CD4-positive, alpha-beta T cell treated with Interleukin-2 at 100 ng/mL for 4 hours (primary cell): ENCODE results near the gene NHSL1.

Experiments used
- DNase-seq: peaks from one replicate; pipeline ENCODE4 v3.0.0-alpha.2; 2020; ENCODE audit warnings: low spot score

Gene NHSL1, protein sequence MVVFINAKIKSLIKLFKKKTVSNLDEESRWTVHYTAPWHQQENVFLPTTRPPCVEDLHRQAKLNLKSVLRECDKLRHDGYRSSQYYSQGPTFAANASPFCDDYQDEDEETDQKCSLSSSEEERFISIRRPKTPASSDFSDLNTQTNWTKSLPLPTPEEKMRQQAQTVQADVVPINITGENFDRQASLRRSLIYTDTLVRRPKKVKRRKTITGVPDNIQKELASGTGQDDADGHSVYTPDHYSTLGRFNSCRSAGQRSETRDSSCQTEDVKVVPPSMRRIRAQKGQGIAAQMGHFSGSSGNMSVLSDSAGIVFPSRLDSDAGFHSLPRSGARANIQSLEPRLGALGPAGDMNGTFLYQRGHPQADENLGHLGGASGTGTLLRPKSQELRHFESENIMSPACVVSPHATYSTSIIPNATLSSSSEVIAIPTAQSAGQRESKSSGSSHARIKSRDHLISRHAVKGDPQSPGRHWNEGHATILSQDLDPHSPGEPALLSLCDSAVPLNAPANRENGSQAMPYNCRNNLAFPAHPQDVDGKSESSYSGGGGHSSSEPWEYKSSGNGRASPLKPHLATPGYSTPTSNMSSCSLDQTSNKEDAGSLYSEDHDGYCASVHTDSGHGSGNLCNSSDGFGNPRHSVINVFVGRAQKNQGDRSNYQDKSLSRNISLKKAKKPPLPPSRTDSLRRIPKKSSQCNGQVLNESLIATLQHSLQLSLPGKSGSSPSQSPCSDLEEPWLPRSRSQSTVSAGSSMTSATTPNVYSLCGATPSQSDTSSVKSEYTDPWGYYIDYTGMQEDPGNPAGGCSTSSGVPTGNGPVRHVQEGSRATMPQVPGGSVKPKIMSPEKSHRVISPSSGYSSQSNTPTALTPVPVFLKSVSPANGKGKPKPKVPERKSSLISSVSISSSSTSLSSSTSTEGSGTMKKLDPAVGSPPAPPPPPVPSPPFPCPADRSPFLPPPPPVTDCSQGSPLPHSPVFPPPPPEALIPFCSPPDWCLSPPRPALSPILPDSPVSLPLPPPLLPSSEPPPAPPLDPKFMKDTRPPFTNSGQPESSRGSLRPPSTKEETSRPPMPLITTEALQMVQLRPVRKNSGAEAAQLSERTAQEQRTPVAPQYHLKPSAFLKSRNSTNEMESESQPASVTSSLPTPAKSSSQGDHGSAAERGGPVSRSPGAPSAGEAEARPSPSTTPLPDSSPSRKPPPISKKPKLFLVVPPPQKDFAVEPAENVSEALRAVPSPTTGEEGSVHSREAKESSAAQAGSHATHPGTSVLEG (N-terminal part only)

DNA sequence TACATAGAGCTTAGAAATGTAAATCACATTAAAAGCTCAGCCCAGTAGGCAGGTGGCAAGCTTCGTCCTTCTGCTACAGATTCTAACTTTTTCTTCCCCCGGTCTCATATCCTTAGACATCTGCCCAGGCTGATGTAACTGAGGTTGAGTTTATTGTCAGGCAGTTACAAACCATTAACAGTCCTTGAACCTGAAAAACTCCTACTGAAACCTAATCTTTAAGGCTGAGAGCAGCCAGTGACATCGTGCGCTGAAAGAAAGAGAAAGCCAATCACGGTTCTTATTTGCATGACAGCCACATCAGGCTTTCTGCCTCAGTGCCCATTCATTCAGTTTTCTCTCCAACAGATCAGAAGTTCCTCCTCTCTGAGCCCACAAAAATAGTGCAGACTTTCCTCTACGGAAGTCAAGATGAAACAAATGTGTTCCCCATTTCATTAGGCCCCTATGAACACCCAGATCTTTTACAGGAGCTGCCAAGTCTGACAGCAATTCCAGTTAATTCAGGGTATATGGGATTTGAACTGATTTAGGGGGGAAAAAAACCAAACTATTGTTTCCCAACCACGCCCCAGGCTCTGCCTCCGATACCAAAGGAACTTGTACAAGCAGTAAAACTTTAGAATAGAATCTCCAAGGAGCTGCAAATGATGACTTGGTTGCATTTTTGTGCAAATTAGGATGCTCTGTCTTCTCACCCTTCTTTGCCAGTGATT, at the start of gene NHSL1:
TSS of gene NHSL1 (minus strand) at position 192 of the 716 bp plus-strand sequence. CDS start 204 bp downstream, outside the sequence.
- DNase-seq: no peak

DNA sequence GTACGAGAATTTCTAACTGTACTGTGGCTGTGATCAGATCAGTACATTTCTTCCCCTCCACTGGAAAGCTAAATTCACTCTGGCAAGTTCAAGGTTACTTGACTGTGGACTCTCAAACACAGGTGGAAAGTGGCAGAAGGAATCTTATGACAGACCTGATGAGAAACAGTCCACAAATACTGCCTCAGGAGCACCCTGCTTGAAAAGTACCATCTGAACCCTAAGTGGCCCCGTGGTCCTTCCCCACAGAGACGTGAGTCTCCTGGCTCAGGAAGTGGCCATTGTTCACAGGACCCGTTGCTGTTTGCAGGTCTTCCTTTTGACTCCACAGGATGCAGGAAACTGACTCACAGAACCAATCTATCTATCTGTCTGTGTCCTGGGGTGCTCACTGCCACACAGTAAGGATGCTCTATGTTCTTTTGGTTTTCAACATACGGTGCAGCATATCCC, 47.5 kb upstream of the NHSL1 start:
- no peak for DNase-seq

DNA sequence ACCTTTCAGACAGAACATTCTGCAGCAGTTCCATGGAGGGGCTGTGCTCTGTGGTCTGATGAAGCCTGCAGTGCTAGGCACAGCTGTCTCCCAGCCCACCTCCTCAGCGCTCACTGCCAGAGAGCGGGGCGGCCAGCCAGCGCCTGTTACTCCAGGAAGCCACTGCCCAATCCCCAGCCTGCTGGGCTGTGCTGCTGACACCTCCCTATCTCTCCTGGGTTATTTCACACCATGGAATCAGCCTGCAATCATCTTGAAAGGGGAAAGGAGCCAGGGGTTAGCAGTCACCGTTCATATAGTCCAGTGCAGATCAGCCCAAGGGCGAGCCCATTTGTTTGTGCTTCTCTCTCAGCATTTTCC, 46.3 kb upstream of the NHSL1 start:
- DNase-seq: no peak

DNA sequence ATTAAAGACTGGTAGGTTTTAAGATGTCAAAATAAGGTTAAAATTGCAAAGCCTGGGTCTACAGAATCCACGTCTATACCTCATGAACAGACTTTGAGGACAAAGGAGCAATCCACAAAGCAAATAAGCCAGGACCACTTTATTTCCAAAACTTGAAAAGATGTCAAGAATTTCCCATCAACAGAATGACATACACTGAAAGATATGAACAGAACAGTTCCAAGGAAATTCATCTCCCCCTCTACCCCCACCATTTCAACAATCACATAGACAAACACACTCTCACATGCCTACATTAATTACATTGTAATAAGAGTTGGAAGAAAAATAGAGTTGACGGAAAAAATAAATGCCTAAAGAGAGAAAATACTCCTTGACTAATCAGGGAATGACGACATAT, 45.2 kb upstream of the NHSL1 start:
- DNase-seq: no peak

DNA sequence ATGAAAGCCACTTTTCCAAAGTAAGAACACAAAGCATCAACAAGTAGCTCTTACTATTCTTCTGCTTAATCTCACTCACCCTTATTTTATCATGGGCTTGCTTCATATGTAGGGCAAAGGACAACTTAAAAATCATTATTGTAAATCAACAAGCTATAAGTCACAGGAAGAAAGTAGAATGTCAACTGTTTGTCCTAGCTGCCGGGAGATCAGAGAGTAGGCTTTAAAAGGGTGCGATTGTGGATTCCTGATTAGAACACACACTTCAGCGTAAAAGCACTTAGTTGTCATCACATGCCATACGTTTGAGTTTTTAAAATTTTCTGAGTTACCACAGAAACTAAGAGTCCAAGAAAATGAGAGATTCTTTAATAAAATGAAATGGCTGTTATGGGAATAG, 44.4 kb upstream of the NHSL1 start:
- DNase-seq: no peak

DNA sequence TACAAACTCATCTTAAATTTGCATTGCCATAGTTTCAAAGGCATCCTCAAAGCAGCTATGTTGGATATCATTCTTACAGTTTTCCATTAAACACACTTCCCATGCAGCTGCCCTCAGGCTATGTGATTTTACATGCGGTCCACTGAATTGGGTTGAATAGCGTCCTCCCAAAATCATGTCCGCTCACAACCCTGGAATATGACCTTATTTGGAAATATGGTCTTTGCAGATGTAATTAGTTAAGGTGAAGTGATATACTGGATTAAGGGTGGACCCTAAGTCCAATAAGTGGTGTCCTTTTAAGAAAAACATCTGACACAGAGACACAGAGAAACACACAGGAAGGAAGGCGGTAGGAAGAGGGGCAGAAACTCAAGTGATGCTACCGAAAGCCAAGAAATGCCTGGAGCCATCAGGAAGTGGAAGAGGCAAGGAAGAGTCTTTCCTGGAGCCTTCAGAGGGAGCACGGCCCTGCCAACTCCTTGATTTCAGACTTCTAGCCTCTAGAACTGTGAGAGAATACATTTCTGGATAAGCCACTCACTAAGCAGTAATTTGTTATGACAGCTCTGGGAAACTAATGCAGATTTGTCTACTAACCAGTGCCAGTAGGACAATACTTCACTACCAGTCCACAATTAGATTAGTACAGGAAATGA, 42.7 kb upstream of the NHSL1 start:
- no peak for DNase-seq

DNA sequence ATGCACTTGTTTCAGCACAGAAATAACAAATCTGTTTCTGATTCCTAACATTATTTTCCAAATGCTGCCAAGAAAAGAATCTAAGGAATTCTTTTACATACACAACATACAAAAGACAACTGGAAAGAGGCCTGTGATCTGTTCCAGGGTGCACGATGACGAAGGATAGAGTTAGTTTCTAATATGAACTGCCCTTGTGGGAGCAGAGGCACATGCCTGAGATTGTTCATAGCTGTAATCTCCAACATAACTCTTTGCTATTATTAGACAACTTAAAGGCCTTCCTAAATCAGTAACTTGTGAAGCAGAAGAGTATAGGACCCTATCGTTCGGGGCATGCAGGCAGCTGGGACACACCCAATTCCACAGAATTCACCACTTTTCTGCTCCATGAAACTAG, 41.2 kb upstream of the NHSL1 start:
- DNase-seq: no peak

DNA sequence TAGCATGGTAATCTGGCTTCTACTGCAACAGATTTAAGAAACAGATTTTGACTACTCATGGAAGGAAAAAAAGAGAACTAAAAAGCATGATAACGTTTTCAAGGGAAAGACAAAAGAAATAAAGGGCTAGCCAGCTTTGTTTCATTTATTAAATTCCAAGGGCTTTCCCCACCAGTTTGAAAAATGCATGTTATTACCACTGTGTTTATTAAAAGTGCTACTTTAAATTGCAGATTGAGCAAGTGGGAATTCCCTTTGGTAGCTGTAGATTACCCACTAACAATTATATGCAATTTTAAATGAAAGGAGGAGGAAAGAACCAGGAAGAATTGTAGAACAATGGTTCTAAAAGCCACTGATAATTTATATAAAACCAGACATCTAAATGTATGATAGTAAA, 40.6 kb upstream of the NHSL1 start:
- DNase-seq: no peak

DNA sequence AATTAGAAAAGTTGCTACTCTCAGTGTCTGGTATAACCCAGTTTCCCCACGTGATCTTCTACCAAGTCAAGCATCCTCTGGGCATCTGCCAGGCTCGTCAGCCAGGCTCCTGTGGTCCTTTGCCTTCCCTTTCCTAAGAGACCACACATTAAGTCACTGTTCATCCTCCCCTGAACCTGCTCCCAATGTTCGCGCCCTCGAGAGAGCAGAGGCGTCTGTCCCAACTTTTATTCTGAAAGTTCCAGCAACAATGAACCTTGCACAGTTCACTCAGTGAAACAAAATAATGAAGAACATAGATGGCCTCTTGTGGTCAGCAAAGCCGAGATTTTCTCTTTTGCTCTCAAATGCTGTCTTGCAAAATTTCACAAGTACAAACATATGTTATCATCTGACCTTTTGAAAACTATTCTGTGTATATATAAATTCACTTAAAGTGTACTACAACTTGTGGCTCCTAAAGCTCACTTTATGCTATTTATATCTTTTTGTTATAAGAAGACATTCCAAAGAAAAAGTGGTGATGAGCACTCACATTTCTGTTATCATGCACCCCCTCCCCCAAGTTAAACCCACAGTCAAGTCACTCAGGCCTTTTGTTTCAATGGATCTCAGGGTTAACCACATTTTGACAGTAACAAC, 39.2 kb upstream of the NHSL1 start:
- no peak for DNase-seq

DNA sequence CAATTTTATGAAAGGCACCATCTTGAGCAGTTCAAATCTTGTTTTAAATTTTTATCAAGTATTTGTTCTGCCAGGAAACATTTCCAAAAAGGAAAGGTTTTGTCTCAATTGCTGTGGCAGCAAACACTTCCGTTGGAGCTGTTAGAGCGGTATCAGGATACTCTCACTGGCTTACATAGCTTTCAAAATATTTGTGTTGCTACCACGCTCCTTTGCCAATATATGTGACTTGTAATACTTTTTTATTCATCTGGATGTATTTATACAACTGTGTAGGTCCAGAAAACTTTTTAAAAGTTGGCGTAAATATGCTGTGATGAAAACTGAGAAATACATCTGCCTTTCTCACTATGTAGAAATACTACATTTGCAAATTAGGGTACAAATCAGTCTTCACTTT, 37.8 kb upstream of the NHSL1 start:
- no peak for DNase-seq

DNA sequence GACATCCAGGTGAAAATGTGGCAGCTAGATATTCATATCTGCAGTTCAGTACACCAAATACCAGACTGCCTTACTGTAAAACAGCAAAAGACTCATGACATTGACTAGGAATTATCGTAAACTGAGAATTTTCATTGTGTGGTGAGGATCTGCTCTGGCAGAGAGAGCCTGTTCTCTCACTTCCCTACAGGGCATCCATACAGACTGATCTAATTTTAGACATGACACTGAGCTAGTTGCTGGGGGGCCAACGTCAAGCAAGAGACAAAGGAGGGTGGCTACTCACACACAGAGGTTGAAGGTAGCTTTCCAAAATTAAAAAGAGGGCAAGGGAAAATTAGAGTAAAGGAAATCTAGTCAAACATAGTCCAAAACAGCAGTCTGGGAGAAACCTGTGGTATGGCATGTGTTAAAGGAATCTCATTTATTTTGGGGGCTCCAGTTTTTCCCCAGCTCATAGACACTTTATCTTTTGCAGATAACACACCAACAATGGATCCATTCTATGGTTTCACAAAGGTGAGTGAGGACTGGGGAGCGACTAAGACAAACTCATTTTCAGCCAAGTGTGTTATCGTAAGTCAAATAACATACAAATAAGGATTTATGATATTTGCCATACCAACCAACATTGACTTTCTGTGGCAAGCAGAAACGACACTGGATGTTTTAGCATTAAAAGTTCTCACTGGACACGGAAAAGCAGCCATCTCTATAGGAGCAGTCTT, 36.6 kb upstream of the NHSL1 start:
- DNase-seq: no peak

DNA sequence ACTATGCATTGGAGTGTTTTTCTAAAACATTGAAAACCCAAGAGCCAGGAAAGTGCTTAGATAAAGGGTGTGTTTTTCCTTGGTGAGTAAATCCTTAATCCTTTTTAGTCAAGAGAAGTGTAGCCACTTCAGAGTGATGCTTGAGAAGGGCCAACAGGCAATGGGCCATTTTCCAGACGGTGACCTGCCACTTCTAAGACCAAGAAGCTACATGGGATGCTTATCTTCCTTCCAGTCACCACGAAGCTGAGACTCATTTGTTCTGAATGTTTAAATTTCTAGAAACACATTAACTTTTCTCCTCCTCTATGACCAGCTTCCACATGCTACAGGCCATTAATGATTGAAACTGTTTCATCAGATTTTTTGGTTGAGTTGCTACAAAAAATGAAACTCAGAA, 34.4 kb upstream of the NHSL1 start:
- DNase-seq: no peak

DNA sequence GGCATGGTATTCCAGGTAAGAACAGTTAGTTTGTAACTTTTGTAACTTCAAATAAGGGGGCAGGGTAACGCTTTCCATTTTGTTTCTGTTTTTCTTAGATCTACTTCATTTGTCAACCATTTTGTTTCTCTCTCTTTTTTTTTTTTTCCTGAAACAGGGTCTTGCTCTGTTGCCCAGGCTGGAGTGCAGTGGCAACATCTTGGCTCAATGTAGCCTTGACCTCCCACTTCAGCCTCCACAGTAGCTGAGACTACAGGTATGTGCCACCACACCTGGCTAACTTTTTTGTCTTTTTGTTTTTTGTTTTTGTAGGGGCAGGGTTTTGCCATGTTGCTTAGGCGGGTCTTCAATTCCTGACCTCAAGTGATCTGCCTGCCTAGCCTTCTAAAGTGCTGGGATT, 32.1 kb upstream of the NHSL1 start:
- no peak for DNase-seq

DNA sequence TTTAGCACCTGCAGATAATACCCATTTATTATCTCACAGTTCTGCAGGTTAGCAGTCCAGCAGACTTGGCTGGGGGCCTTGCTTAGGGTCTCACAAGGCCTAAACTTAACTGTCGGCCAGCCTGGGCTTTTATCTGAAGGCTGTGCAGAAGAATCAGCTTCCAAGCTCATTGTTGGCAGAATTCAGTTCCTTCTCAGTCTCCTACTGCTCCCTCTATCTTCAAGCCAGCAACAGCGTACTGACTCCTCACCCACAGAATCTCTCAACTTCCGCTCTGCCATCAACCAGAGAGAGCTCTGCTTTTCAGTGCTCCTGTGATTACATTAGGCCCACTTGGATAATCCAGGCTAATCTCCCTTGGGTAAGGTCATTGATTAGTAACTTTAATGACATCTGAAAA, 30.2 kb upstream of the NHSL1 start:
- DNase-seq: no peak

DNA sequence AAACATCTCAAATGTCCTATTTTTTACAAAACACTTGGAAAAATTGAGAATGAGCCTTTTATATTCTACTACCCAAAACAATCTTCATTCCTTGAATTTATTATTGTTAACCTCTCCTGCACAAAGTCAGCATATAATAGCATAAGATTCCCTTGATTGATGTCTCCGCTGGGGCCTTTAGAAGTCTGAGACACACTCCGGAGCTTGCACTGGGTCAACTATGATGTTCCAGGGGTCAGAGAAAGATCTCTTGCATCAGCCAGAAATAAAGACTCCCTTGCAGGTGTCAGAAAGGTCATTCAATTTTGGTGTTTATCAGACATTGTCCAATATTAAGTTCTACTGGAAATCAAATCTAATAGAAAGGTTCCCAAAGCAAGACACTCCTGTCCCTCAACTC, 29.7 kb upstream of the NHSL1 start:
- no peak for DNase-seq

DNA sequence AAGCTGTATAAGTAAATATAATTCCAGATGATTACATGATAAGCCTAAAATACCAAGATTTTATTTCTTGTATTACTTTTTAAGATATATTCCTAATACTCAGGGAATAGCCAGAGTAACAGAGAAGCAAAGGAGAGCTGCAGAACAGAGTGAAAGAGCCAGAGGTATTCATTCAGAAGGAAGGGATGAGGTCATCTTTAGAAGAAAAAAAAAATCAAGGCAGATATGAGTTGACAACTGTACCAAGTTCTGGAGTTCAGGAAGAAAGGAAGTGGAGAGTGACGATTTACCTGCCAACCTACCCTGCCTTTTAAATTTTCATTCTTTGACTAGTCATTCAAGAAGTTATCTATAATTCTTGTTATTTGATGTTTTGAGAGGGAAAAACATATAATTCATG, 28.8 kb upstream of the NHSL1 start:
- DNase-seq: no peak

DNA sequence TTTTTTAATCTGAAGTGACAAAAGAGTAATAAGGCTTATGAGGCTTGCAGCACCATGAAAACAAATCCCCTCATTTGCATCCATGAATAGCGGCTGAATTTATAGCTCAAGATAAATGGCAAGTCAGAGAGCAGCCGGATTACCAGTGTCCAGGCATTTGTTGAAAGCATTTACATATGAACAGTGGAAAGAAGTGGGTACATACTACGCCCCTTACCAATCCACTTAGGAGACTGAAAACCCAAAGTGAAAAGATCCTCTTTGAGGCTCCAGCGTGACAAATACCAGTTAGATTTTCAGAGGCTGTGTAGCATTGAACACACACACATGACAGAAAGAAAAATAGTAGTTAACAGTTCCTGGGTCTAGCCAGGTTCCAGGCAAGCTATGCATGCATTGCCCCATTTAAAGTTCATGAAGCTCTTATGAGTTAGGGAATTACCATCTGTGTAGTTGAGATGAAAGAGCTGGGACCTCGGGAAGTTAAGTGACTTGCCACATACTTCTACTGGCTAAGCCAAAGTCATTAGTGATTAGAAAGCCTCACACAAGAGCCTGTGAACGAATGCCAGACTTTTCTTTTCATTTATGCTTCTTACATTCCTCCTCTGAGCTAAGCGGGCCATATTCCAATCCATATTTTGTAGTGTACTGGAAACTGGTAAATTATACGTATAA, 28.3 kb upstream of the NHSL1 start:
- no peak for DNase-seq

DNA sequence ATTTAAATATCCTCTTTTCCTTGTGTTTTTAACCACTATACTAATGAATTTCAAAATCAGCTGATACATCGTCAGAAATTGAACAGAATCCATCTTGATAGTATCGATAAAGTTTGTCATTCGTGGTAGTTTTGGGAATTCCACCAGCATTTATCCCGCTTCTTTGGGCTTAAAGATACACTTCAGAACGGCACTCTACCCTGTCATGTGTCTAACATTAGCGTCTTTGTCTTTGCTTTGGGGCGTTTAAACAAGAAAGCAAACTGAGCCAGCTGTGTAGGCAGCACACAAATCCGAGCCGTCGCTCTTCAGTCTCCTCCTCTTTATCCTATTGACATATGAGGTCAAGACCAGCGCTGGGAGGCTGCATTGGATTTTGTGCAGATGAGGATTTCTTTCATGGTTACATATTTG, 27.5 kb upstream of the NHSL1 start:
- DNase-seq: no peak

DNA sequence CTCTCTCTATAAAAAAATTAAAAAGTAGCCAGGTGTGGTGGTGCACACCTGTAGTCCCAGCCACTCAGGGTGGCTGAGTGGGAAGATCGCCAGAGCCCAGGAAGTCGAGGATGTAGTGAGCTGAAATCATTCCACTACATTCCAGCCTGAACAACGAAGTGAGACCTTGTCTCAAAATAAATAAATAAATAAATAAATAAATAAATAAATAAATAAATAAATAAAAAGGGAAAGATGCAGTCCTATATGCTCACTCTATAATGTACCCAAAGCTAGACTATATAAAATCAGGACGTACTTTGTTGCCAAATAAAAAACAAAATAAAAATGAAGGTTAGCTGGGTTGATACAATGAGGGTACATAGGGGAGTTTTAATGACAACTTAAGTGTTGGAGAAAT, 26.1 kb upstream of the NHSL1 start:
- DNase-seq: no peak

DNA sequence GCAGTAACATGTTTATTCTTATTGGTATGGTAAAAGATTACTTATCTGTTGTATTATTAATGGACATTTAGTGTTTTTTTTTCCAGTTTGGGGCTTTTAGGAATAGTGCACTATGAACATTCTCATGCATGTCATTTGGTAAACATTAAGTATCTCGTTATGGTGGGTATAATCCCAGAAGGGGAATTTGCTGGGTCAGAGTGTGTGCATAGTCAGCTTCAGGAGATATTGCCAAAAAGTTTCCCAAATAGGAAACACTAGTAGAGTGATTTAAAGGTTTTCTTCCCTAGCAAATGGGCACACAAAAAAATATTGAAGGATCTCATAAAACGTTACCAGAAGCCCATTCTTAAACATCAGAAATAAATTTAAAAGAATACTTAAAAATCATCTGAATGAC, 25.2 kb upstream of the NHSL1 start:
- no peak for DNase-seq
